Mesendoderm (in vitro differentiated cells): ENCODE measurements around the gene PGD.
"Not testable (repeated sequence)": the region's sequence is repeated elsewhere in the genome, so short reads cannot be mapped to it uniquely, and the experiment has no call there.

ENCODE experiments used
- DNase-seq: peaks from one replicate; pipeline ENCODE4 v3.0.0; 2013
- H2AK5ac ChIP-seq: 2 replicates; pipeline ENCODE4 v1.6.1; 2013; ENCODE audit warnings: low read length, inconsistent platforms
- H2BK120ac ChIP-seq: 2 replicates; pipeline ENCODE4 v1.6.1; 2013; ENCODE audit warnings: low read depth, mild to moderate bottlenecking, low read length, moderate library complexity, mixed read lengths
- H2BK15ac ChIP-seq: replicated peaks from 2 replicates; pipeline ENCODE4 v1.6.1; 2013; ENCODE audit warnings: low read depth, mild to moderate bottlenecking, moderate library complexity
- H2BK5ac ChIP-seq: 2 replicates; pipeline ENCODE4 v1.6.1; 2013; ENCODE audit warnings: low read length, inconsistent platforms
- H3K18ac ChIP-seq: 2 replicates; pipeline ENCODE4 v1.6.1; 2013; ENCODE audit warnings: mild to moderate bottlenecking, low read length, mixed read lengths
- H3K23ac ChIP-seq: one replicate; pipeline ENCODE4 v1.6.1; 2013; ENCODE audit warnings: low read length
- H3K27ac ChIP-seq: 2 replicates; pipeline ENCODE4 v1.5.1; 2013; ENCODE audit warnings: low read depth, mild to moderate bottlenecking, inconsistent platforms, low read length, moderate library complexity
- H3K27me3 ChIP-seq: 2 replicates; pipeline ENCODE4 v1.6.1; 2013; ENCODE audit warnings: low read length, control low read depth, mild to moderate bottlenecking, inconsistent platforms; ENCODE audit not compliant: insufficient read depth, poor library complexity
- H3K36me3 ChIP-seq: 2 replicates; pipeline ENCODE4 v1.6.1; 2013; ENCODE audit warnings: low read length, inconsistent platforms; ENCODE audit not compliant: control insufficient read depth, insufficient read depth
- H3K4ac ChIP-seq: one replicate; pipeline ENCODE4 v1.6.1; 2013; ENCODE audit warnings: low read depth, mild to moderate bottlenecking, low read length, moderate library complexity
- H3K4me1 ChIP-seq: 2 replicates; pipeline ENCODE4 v1.6.1; 2013; ENCODE audit warnings: low read depth, low read length, inconsistent platforms; ENCODE audit not compliant: control insufficient read depth
- H3K4me2 ChIP-seq: 2 replicates; pipeline ENCODE4 v1.6.1; 2013; ENCODE audit warnings: low read length
- H3K4me3 ChIP-seq: 2 replicates; pipeline ENCODE4 v1.5.1; 2013; ENCODE audit warnings: mild to moderate bottlenecking, low read length
- H3K56ac ChIP-seq: one replicate; pipeline ENCODE4 v1.6.1; 2013; ENCODE audit warnings: low read length
- H3K79me1 ChIP-seq: 2 replicates; pipeline ENCODE4 v1.6.1; 2013; ENCODE audit warnings: low read length, inconsistent platforms
- H3K79me2 ChIP-seq: 2 replicates; pipeline ENCODE4 v1.6.1; 2013; ENCODE audit warnings: mild to moderate bottlenecking, low read length; ENCODE audit not compliant: control insufficient read depth, insufficient read depth
- H3K9ac ChIP-seq: 2 replicates; pipeline ENCODE4 v1.6.1; 2013; ENCODE audit warnings: low read length, inconsistent platforms
- H4K5ac ChIP-seq: one replicate; pipeline ENCODE4 v1.6.1; 2013; ENCODE audit warnings: low read length
- H4K8ac ChIP-seq: one replicate; pipeline ENCODE4 v1.6.1; 2013; ENCODE audit warnings: low read depth, mild to moderate bottlenecking, control low read depth, low read length, moderate library complexity
- WGBS: extraction: QIAGEN DNeasy Blood & Tissue Kit; methylation state at CpG from one replicate; pipeline ENCODE4 v1.1.7; 2013; ENCODE audit warnings: low lambda C conversion rate, missing lambda C conversion rate; ENCODE audit not compliant: insufficient coverage; ENCODE audit errors: extremely low coverage; 5-methylcytosine and 5-hydroxymethylcytosine counted together

PGD gene

DNA sequence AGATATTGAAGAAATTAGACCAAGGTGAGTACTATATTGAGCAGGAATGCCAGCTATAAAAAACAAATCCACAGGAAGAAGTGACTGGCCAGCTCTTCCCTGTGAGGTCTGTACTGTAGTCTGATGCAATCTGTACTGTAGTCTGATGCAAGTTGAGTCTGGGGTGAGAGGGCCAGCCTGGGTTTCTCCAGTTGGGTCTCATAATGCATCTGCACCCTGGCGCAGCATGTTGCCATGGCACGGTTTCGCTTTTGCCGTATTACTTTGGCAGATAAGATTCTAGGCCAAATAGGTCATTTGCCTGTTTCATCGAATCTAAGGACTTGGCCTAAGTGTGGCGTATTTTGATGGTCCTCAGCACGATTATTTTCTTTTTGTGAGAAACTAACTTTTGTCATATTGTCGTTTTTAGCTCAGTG is 24.4 kb upstream of the PGD start:
- no peak overlapping the region for H3K18ac ChIP-seq
- no peak overlapping the region for H3K23ac ChIP-seq
- no peak overlapping the region for H2BK120ac ChIP-seq
- no peaks in the 10 kb centered on the region for H3K79me2 ChIP-seq
- H3K4ac ChIP-seq: no peak overlapping the region
- H3K4me2 ChIP-seq: no peak overlapping the region
- H4K8ac ChIP-seq: no peak overlapping the region
- H3K4me1 ChIP-seq: no peaks in the 10 kb centered on the region
- H3K27ac ChIP-seq: no peak overlapping the region
- DNase-seq: no peak
- H2BK5ac ChIP-seq: no peak overlapping the region
- WGBS: no CpG with 5 or more reads among the region's 8 CpGs
- H3K4me3 ChIP-seq: no peak overlapping the region
- no peaks in the 10 kb centered on the region for H3K27me3 ChIP-seq
- peaks cover 15% of the 10 kb centered on the region for H3K36me3 ChIP-seq
- H3K56ac ChIP-seq: no peak overlapping the region
- no peak overlapping the region for H3K9ac ChIP-seq
- no peak overlapping the region for H4K5ac ChIP-seq
- H3K79me1 ChIP-seq: no peaks in the 10 kb centered on the region
- no peak overlapping the region for H2AK5ac ChIP-seq
- no peak overlapping the region for H2BK15ac ChIP-seq

DNA sequence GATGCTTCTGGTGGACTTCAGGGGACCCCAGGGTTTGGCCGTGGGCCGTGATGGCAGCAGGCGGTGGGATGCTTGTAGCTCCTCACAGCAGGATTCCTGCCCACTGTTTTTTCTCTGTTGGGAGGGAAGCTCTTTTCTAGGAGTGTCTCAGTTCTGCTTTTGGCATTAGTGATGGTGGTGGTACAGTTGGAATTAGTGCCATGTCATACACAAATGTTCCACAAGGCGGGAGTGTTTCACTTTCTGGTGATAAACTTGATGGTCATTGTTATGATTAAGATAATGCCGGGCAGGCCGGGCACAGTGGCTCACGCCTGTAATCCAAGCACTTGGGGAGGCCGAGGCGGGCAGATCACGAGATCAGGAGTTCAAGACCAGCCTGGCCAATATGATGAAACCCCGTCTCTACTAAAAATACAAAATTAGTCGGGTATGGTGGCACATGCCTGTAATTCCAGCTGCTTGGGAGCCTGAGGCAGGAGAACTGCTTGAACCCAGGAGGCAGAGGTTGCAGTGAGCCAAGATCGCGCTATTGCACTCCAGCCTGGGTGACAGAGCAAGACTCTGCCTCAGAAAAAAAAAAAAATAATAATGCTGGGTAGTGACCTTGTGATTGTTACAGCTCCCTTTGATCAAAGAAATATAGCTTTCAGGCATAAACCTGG is 21.4 kb upstream of the PGD start:
- not testable (repeated sequence) for H3K18ac ChIP-seq, H4K8ac ChIP-seq, H2BK120ac ChIP-seq, H3K79me1 ChIP-seq, H2AK5ac ChIP-seq, H3K27ac ChIP-seq, H3K56ac ChIP-seq, H2BK5ac ChIP-seq, H3K9ac ChIP-seq, H3K4me3 ChIP-seq, H4K5ac ChIP-seq, H2BK15ac ChIP-seq, H3K79me2 ChIP-seq, H3K4me1 ChIP-seq, H3K4me2 ChIP-seq, H3K23ac ChIP-seq, H3K4ac ChIP-seq, H3K27me3 ChIP-seq
- H3K36me3 ChIP-seq: peaks cover 11% of the 10 kb centered on the region
- peak; percentile 55 for DNase-seq
- WGBS: no CpG with 5 or more reads among the region's 14 CpGs

DNA sequence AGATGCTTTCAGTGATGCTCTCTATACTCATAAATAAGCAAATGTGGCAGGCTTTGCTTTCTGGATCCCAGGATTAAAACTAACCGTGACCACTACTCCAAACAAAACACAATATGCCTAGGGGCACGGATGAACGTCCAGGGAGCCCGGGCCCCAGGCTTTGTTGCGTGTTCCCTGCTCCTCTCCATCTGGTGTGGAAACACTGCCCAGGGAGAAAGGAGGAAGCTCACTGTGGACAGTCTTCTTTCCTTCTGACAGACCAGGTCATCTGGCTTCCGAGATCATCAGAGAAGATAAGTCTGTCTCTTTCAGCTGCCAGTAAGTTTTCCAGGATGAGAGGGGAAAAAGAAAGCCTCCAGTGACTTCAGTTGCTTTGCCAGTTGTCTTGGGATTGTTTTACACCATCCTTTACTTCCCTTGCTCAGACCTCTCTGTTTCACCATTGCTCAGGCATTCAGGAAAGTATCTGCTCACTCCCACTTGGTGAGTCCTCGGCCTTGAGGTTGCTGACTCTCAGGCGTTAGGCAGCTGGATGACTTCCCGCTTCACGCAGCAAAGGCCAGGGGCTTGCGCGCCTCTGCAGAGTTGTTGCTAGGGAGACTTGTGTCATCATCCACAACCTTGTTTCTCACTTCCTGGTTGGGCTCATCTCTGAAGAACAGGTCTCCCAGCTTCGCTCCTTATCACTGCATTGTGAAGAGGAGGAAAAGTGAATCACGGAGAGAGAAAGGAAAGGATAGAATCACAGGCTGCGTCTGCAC is 20.6 kb upstream of the PGD start:
- WGBS: no CpG with 5 or more reads among the region's 15 CpGs
- Histone ChIP-seq H3K23ac (no peak overlapping the region), H2BK5ac (no peak overlapping the region), H4K5ac (no peak overlapping the region), H3K9ac (no peak overlapping the region), H3K27ac (no peak overlapping the region), H3K18ac (no peak overlapping the region), H3K79me2 (no peaks in the 10 kb centered on the region), H3K27me3 (no peaks in the 10 kb centered on the region), H3K36me3 (peaks cover 11% of the 10 kb centered on the region), H2AK5ac (no peak overlapping the region), H3K4me2 (no peak overlapping the region), H3K56ac (no peak overlapping the region), H4K8ac (no peak overlapping the region), H3K4me1 (no peaks in the 10 kb centered on the region), H3K79me1 (no peaks in the 10 kb centered on the region), H3K4ac (no peak overlapping the region), H3K4me3 (no peak overlapping the region), H2BK15ac (no peak overlapping the region), H2BK120ac (no peak overlapping the region)
- peak; percentile 68 for DNase-seq

DNA sequence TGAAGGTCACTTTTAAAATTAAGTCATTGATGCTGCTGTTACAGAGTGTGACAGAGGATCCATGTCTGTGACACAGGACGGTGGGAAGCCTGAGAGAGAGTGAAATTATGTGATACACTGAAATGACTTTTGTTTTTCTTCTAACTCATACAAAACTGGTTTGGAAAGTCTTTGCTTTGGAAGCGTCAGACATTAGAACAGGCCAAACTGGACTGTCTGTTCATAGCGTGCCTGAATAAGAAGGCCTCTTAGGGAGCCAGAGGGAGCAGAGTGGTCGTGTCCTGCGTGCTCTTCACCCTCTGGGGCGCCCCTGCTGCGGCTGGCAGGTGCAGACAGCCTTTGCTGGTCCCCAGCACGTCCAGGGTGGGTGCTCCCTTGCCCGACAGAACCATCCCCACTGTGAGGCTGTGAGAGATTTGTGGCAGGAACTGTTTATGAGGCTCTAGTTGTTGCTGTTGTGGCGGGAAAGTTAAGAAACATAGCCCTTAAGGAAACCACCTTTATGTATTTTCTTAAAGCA is 19.7 kb upstream of the PGD start:
- H3K27ac ChIP-seq: no peak overlapping the region
- no peaks in the 10 kb centered on the region for H3K79me2 ChIP-seq
- WGBS: no CpG with 5 or more reads among the region's 10 CpGs
- H3K36me3 ChIP-seq: peaks cover 9% of the 10 kb centered on the region
- H3K18ac ChIP-seq: no peak overlapping the region
- no peak overlapping the region for H3K23ac ChIP-seq
- H4K5ac ChIP-seq: no peak overlapping the region
- no peak overlapping the region for H3K4ac ChIP-seq
- H3K79me1 ChIP-seq: no peaks in the 10 kb centered on the region
- H2BK5ac ChIP-seq: no peak overlapping the region
- H3K4me3 ChIP-seq: no peak overlapping the region
- no peak overlapping the region for H3K4me2 ChIP-seq
- no peak overlapping the region for H2AK5ac ChIP-seq
- no peak overlapping the region for H2BK15ac ChIP-seq
- DNase-seq: no peak
- H2BK120ac ChIP-seq: no peak overlapping the region
- no peak overlapping the region for H3K9ac ChIP-seq
- H3K4me1 ChIP-seq: no peaks in the 10 kb centered on the region
- no peak overlapping the region for H4K8ac ChIP-seq
- H3K27me3 ChIP-seq: no peaks in the 10 kb centered on the region
- no peak overlapping the region for H3K56ac ChIP-seq

GRCh38 chr1:10379676-10380075 is 19.2 kb upstream of the PGD start:
- peaks cover 7% of the 10 kb centered on the region for H3K36me3 ChIP-seq

More at GRCh38 chr1:10379676-10380075, 19.2 kb upstream of the PGD start:
- Histone ChIP-seq H3K4me2 (no peak overlapping the region), H3K27me3 (no peaks in the 10 kb centered on the region), H3K4me3 (no peak overlapping the region), H3K79me2 (no peaks in the 10 kb centered on the region), H2AK5ac (no peak overlapping the region), H3K18ac (no peak overlapping the region), H4K5ac (no peak overlapping the region), H2BK15ac (no peak overlapping the region), H2BK120ac (no peak overlapping the region), H3K23ac (no peak overlapping the region), H3K9ac (no peak overlapping the region), H3K4me1 (no peaks in the 10 kb centered on the region), H4K8ac (no peak overlapping the region), H3K56ac (no peak overlapping the region), H3K79me1 (no peaks in the 10 kb centered on the region), H3K4ac (no peak overlapping the region), H3K27ac (no peak overlapping the region), H2BK5ac (no peak overlapping the region)
- DNase-seq: no peak
- no CpG with 5 or more reads among the region's 6 CpGs for WGBS
